Panc1 (cell line): Measurements from ENCODE around the gene SLC6A15. TPM values are rescaled to one million over a fixed set of nuclear protein-coding genes. Genes with fewer than 3 reads are reported as not detected.
A peak's percentile ranks its signal among the peaks of the same experiment; 100 is the strongest.

Experiments
- ATAC-seq: fragments of 200-7000 bp; cut with Tn5 transposase; 2 replicates; pipeline ENCODE4 v1.9.1; 2020; ENCODE audit warnings: mild to moderate bottlenecking, moderate library complexity
- BruUV-seq: library from RNA; stranded (reverse); fragments of 400-500 nt; replicated peaks from 2 replicates; lab custom pipeline; 2021; lab: Mats Ljungman, UMichigan
- CTCF ChIA-PET: fragments of 300-600 bp; sonication (Branson Sonifier 250); formaldehyde crosslinking; loops from one replicate; lab custom pipeline; 2022; ENCODE audit warnings: antibody characterized with exemption; lab: Charles Lee
- POLR2A ChIA-PET: fragments of 300-600 bp; sonication (Branson Sonifier 250); formaldehyde crosslinking; loops from one replicate; lab custom pipeline; 2022; ENCODE audit warnings: antibody characterized with exemption; lab: Charles Lee
- DNase-seq: peaks from one replicate; pipeline ENCODE4 v3.0.0-alpha.2; 2010; ENCODE audit warnings: low read depth, low spot score
- H3K27ac ChIP-seq: 2 replicates; pipeline ENCODE4 v1.5.1; 2011; ENCODE audit warnings: mild to moderate bottlenecking, low read length, inconsistent platforms
- H3K27me3 ChIP-seq: fragments of 200-500 bp; sonication (Bioruptor generic); 2 replicates; pipeline ENCODE4 v1.6.0; 2014; ENCODE audit warnings: low read length, inconsistent platforms; ENCODE audit not compliant: control insufficient read depth, insufficient read depth
- H3K36me3 ChIP-seq: fragments of 200-500 bp; sonication (Bioruptor generic); 2 replicates; pipeline ENCODE4 v1.5.1; 2014; ENCODE audit warnings: inconsistent platforms, mild to moderate bottlenecking, low read length, moderate library complexity; ENCODE audit not compliant: control insufficient read depth, insufficient read depth
- H3K4me1 ChIP-seq: 2 replicates; pipeline ENCODE4 v1.5.1; 2011; ENCODE audit warnings: inconsistent platforms, mild to moderate bottlenecking, low read length, moderate library complexity; ENCODE audit not compliant: control insufficient read depth, insufficient read depth
- H3K4me3 ChIP-seq, 2 experiments: 2 replicates each; pipeline ENCODE4 v1.5.1; 2011 to 2012; ENCODE audit warnings: low read depth in 2 of 2, low read length in 2 of 2, mild to moderate bottlenecking in 2 of 2, inconsistent platforms in 1 of 2, moderate library complexity in 1 of 2
- H3K9me3 ChIP-seq: fragments of 200-500 bp; sonication (Bioruptor generic); 2 replicates; pipeline ENCODE4 v1.5.1; 2014; ENCODE audit warnings: low read depth, mild to moderate bottlenecking, inconsistent platforms, low read length, moderate library complexity; ENCODE audit not compliant: control insufficient read depth, insufficient read depth
- CTCF ChIP-seq: fragments of 450-650 bp; IDR thresholded peaks from 2 replicates; pipeline ENCODE4 v1.5.1; 2017; ENCODE audit warnings: mild to moderate bottlenecking
- POLR2AphosphoS5 ChIP-seq: IDR thresholded peaks from 2 replicates; pipeline ENCODE4 v1.6.1; 2012; ENCODE audit warnings: mild to moderate bottlenecking, low read depth, low read length, moderate library complexity
- REST ChIP-seq, 2 experiments: IDR thresholded peaks; 2 replicates each; pipeline ENCODE4 v1.6.1; 2011 to 2012; ENCODE audit warnings: low read depth in 2 of 2, control low read depth in 1 of 2, low read length in 1 of 2, mild to moderate bottlenecking in 1 of 2, moderate library complexity in 1 of 2; ENCODE audit not compliant: insufficient read depth in 1 of 2
- SIN3A ChIP-seq: IDR thresholded peaks from 2 replicates; pipeline ENCODE4 v1.6.1; 2012; ENCODE audit warnings: low read depth, mild to moderate bottlenecking, low read length, moderate library complexity, borderline replicate concordance; ENCODE audit not compliant: insufficient read depth
- TCF7L2 ChIP-seq: IDR thresholded peaks from 2 replicates; pipeline ENCODE4 v1.6.1; 2011; ENCODE audit warnings: mild to moderate bottlenecking, low read depth, low read length, inconsistent platforms
- in situ Hi-C: cut with HindIII; loops from 2 replicates; pipeline ENCODE4 v1.10.0; 2016; ENCODE audit warnings: low sequenced_read_pairs, low pct_unique_long_range_greater_than_20kb
- intact Hi-C: fragments of 100-400 bp; cut with micrococcal nuclease; formaldehyde crosslinking; loops from one replicate; pipeline ENCODE4 v1.10.0; 2022; ENCODE audit not compliant: unreplicated experiment
- total RNA-seq: library from RNA; stranded (reverse); gene quantifications from one replicate; pipeline ENCODE4 v1.2.1, GENCODE V29; 2021; ENCODE audit not compliant: unreplicated experiment

SLC6A15 gene
- total RNA-seq, 1 experiment from 2014 or later = 0.36 TPM

- POLR2A ChIA-PET = no interaction called here
- in situ Hi-C loops = no loop called here
- no peaks in the 10 kb centered on the region for H3K36me3 ChIP-seq
- CTCF ChIA-PET = no interaction called here
- TF ChIP-seq TCF7L2 = no peak
- TF ChIP-seq SIN3A = no peak
- TF ChIP-seq POLR2AphosphoS5 = no peak
- TF ChIP-seq REST (IDR thresholded peaks at IDR 0.05; ENCODE audit: insufficient read depth in 1 of 2, low read depth in 2 of 2, low read length in 1 of 2) = no peak
- TF ChIP-seq CTCF = peak; percentile 70; the same call in 1 of the 2 replicates
- intact Hi-C loops = loop anchor here (1.0 kb wide), 1 partner anchor 155 kb away; no protein-coding TSS in a partner anchor
- ATAC-seq = peak; percentile 90
- H3K27me3 ChIP-seq = no peaks in the 10 kb centered on the region
- BruUV-seq = no TSS peak
- H3K9me3 ChIP-seq = no peaks in the 10 kb centered on the region
- no peak overlapping the region for H3K27ac ChIP-seq
- H3K4me1 ChIP-seq = no peaks in the 10 kb centered on the region
- H3K4me3 ChIP-seq = no peak overlapping the region
- DNase-seq = peak; percentile 10
Observed at GRCh38 chr12:84874125-84874824, 38.3 kb downstream of the SLC6A15 start.

GRCh38 chr12:84862186-84862585, 50.4 kb downstream of the SLC6A15 start:
- Histone ChIP-seq H3K27ac (no peak overlapping the region), H3K9me3 (no peaks in the 10 kb centered on the region), H3K4me1 (no peaks in the 10 kb centered on the region), H3K36me3 (no peaks in the 10 kb centered on the region), H3K27me3 (no peaks in the 10 kb centered on the region), H3K4me3 (no peak overlapping the region)
- no TSS peak for BruUV-seq
- TF ChIP-seq SIN3A = no peak
- TF ChIP-seq POLR2AphosphoS5 = no peak
- no peak for TF ChIP-seq CTCF
- DNase-seq (no peak), ATAC-seq (no peak)
- in situ Hi-C loops = no loop called here
- intact Hi-C loops = no loop called here
- CTCF ChIA-PET = no interaction called here
- POLR2A ChIA-PET = no interaction called here
